Liver (tissue), 9 donors: ENCODE measurements around the gene PEX14. TPM values are rescaled to one million over a fixed set of nuclear protein-coding genes. Genes with fewer than 3 reads are reported as not detected.

Experiments used
- DNase-seq: peaks from one replicate; pipeline ENCODE4 v3.0.0-alpha.2; 2017; ENCODE audit warnings: low spot score
- H3K27ac ChIP-seq, 2 donors: one replicate each; pipeline ENCODE4 v1.7.0; 2013; ENCODE audit warnings: inconsistent platforms in 2 of 2, low read length in 2 of 2, control low read depth in 1 of 2, low read depth in 1 of 2, mild to moderate bottlenecking in 1 of 2
- H3K27me3 ChIP-seq, 4 donors: one replicate each; pipeline versions ENCODE4 v1.6.1 to v1.7.0; 2013; ENCODE audit warnings: low read length in 3 of 4, inconsistent platforms in 1 of 4, mild to moderate bottlenecking in 1 of 4, moderate library complexity in 1 of 4; ENCODE audit not compliant: control insufficient read depth in 4 of 4, insufficient read depth in 4 of 4
- H3K36me3 ChIP-seq, 4 donors: one replicate each; pipeline versions ENCODE4 v1.6.1 to v1.7.0; 2013; ENCODE audit warnings: low read length in 3 of 4, mild to moderate bottlenecking in 3 of 4, low read depth in 1 of 4, moderate library complexity in 1 of 4; ENCODE audit not compliant: control insufficient read depth in 4 of 4, insufficient read depth in 3 of 4
- H3K4me1 ChIP-seq, 4 donors: one replicate each; pipeline versions ENCODE4 v1.6.1 to v1.7.0; 2013; ENCODE audit warnings: low read length in 3 of 4, mild to moderate bottlenecking in 3 of 4, moderate library complexity in 1 of 4; ENCODE audit not compliant: control insufficient read depth in 4 of 4, insufficient read depth in 4 of 4
- H3K4me3 ChIP-seq, 3 donors: one replicate each; pipeline versions ENCODE4 v1.6.1 to v1.7.0; 2013; ENCODE audit warnings: low read length in 3 of 3, control low read depth in 1 of 3, low read depth in 1 of 3, mild to moderate bottlenecking in 1 of 3
- H3K9ac ChIP-seq, 2 donors: one replicate each; pipeline ENCODE4 v1.7.0; 2013; ENCODE audit warnings: low read length in 2 of 2, mild to moderate bottlenecking in 2 of 2, moderate library complexity in 2 of 2, control low read depth in 1 of 2, low read depth in 1 of 2
- H3K9me3 ChIP-seq, 4 donors: one replicate each; pipeline versions ENCODE4 v1.6.1 to v1.7.0; 2013; ENCODE audit warnings: low read length in 3 of 4; ENCODE audit not compliant: control insufficient read depth in 4 of 4
- ATF3 ChIP-seq: IDR thresholded peaks from 2 replicates; pipeline ENCODE4 v1.6.1; 2016; ENCODE audit warnings: antibody characterized with exemption
- EGR1 ChIP-seq, 2 donors: IDR thresholded peaks; 2 replicates each; pipeline ENCODE4 v1.6.1; 2016 to 2018; ENCODE audit warnings: antibody characterized with exemption in 2 of 2, low read depth in 2 of 2
- FOXA1 ChIP-seq: IDR thresholded peaks from 2 replicates; pipeline ENCODE4 v1.6.1; 2016; ENCODE audit warnings: antibody characterized with exemption
- FOXA2 ChIP-seq: IDR thresholded peaks from 2 replicates; pipeline ENCODE4 v1.6.1; 2016; ENCODE audit warnings: antibody characterized with exemption
- GABPA ChIP-seq, 2 donors: IDR thresholded peaks in 1 of 2; conservative IDR thresholded peaks in 1 of 2; 2 replicates each; pipeline ENCODE4 v1.6.1; 2016; ENCODE audit warnings: antibody characterized with exemption in 2 of 2, mild to moderate bottlenecking in 1 of 2, moderate library complexity in 1 of 2
- HNF4A ChIP-seq, 2 donors: conservative IDR thresholded peaks; 2 replicates each; pipeline ENCODE4 v1.6.1; 2016; ENCODE audit warnings: antibody characterized with exemption in 2 of 2, mild to moderate bottlenecking in 2 of 2
- HNF4G ChIP-seq: IDR thresholded peaks from 2 replicates; pipeline ENCODE4 v1.6.1; 2016; ENCODE audit warnings: antibody characterized with exemption
- JUND ChIP-seq, 2 donors: IDR thresholded peaks; 2 replicates each; pipeline ENCODE4 v1.6.1; 2016; ENCODE audit warnings: antibody characterized with exemption in 2 of 2
- NR2F2 ChIP-seq: IDR thresholded peaks from 2 replicates; pipeline ENCODE4 v1.6.1; 2016; ENCODE audit warnings: antibody characterized with exemption
- RAD21 ChIP-seq, 2 donors: IDR thresholded peaks; 2 replicates each; pipeline ENCODE4 v1.6.1; 2016; ENCODE audit warnings: antibody characterized with exemption in 2 of 2, mild to moderate bottlenecking in 2 of 2
- REST ChIP-seq: IDR thresholded peaks from 2 replicates; pipeline ENCODE4 v1.6.1; 2016; ENCODE audit warnings: antibody characterized with exemption, mild to moderate bottlenecking
- RXRA ChIP-seq, 2 donors: IDR thresholded peaks; 2 replicates each; pipeline ENCODE4 v1.6.1; 2017 to 2018; ENCODE audit warnings: antibody characterized with exemption in 2 of 2, mild to moderate bottlenecking in 1 of 2
- SP1 ChIP-seq: IDR thresholded peaks from 2 replicates; pipeline ENCODE4 v1.6.1; 2018; ENCODE audit warnings: antibody characterized with exemption, mild to moderate bottlenecking
- TAF1 ChIP-seq: conservative IDR thresholded peaks from 2 replicates; pipeline ENCODE4 v1.6.1; 2016; ENCODE audit warnings: antibody characterized with exemption, mild to moderate bottlenecking
- YY1 ChIP-seq: IDR thresholded peaks from 2 replicates; pipeline ENCODE4 v1.6.1; 2016; ENCODE audit warnings: antibody characterized with exemption, mild to moderate bottlenecking
- WGBS: extraction: QIAGEN DNeasy Blood & Tissue Kit; methylation state at CpG from one replicate; pipeline ENCODE4 v1.1.7; 2013; 5-methylcytosine and 5-hydroxymethylcytosine counted together
- polyA plus RNA-seq, 2 donors: library from polyadenylated mRNA; stranded (reverse) in 1 of 2; unstranded in 1 of 2; fragments of 200-250 nt in 1 of 2; fragments of >200 nt in 1 of 2; fragmentation: Nextera tagmentation in 1 of 2; extraction: Ambion mirVana in 1 of 2; gene quantifications; one replicate each; pipeline versions ENCODE4 v1.2.1 to v1.2.3, GENCODE V29; 2013 to 2015
- total RNA-seq, 2 donors: library from RNA; depleted of rRNA; stranded (reverse); fragments of >200 nt; gene quantifications; one replicate each; pipeline ENCODE4 v1.2.3, GENCODE V29; 2014
- TF ChIP-seq, protein P1 (sequence below): IDR thresholded peaks from 2 replicates; pipeline ENCODE4 v1.6.1; 2016; ENCODE audit warnings: antibody characterized with exemption
- TF ChIP-seq, protein P2 (sequence below): IDR thresholded peaks from 2 replicates; pipeline ENCODE4 v1.6.1; 2016; ENCODE audit warnings: antibody characterized with exemption
- TF ChIP-seq, protein P3 (sequence below): fragments of 150-350 bp; IDR thresholded peaks from 2 replicates; pipeline ENCODE4 v1.5.1; 2017; ENCODE audit warnings: improper control_type of control experiment, low read depth, low read length; ENCODE audit not compliant: missing input control
- donor health status: healthy.
- donor health status: healthy.
- donor health status: healthy.
- donor health status: healthy.
- donor health status: healthy.

PEX14 gene
- total and polyA plus RNA-seq, 4 donors = 7.1 to 16.1 (median 11.7) TPM

- TF ChIP-seq, protein P1, sequence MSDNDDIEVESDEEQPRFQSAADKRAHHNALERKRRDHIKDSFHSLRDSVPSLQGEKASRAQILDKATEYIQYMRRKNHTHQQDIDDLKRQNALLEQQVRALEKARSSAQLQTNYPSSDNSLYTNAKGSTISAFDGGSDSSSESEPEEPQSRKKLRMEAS = no peak
- TF ChIP-seq SP1 (peak; percentile 24), ATF3 (no peak), RXRA (IDR thresholded peaks at IDR 0.05) (peak; percentile 16 to 46), GABPA (IDR thresholded peaks at IDR 0.05 in 1 of 2, conservative IDR thresholded peaks at IDR 0.05 in 1 of 2) (no peak)
Measured at GRCh38 chr1:10624256-10625050, 149.7 kb downstream of the PEX14 start (continued).

DNA sequence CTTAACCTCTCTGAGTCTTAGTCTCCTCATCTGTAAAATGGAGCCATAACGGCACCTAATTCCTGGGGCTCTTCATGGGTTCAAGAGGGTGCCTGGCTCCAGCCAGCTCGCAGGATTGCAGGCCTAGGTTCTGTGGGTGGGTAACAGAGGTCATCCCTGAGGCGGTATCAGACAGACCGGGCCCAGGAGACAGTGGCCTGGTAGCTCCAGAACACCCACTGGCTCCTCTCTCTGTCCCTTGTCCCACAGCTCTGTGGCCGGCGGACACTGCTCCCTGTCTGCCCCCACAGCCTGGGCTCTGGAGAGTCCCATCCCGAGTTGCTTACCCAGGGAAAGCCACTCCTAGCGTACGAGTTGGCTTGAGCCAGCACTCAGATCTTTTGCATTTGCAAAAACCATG lies 150.3 kb downstream of the PEX14 start:
- H3K36me3 ChIP-seq = peaks cover 0 to 10% (median 7%) of the 10 kb centered on the region in 4 donors
- no peaks in the 10 kb centered on the region for H3K9me3 ChIP-seq
- TF ChIP-seq RAD21 (IDR thresholded peaks at IDR 0.05) (no peak), FOXA1 (no peak), JUND (IDR thresholded peaks at IDR 0.05) (no peak), TAF1 (no peak), EGR1 (IDR thresholded peaks at IDR 0.05; ENCODE audit: low read depth in 2 of 2) (no peak), REST (no peak), GABPA (IDR thresholded peaks at IDR 0.05 in 1 of 2, conservative IDR thresholded peaks at IDR 0.05 in 1 of 2) (no peak), ATF3 (no peak), HNF4A (conservative IDR thresholded peaks at IDR 0.05) (no peak)
- TF ChIP-seq, protein P2, sequence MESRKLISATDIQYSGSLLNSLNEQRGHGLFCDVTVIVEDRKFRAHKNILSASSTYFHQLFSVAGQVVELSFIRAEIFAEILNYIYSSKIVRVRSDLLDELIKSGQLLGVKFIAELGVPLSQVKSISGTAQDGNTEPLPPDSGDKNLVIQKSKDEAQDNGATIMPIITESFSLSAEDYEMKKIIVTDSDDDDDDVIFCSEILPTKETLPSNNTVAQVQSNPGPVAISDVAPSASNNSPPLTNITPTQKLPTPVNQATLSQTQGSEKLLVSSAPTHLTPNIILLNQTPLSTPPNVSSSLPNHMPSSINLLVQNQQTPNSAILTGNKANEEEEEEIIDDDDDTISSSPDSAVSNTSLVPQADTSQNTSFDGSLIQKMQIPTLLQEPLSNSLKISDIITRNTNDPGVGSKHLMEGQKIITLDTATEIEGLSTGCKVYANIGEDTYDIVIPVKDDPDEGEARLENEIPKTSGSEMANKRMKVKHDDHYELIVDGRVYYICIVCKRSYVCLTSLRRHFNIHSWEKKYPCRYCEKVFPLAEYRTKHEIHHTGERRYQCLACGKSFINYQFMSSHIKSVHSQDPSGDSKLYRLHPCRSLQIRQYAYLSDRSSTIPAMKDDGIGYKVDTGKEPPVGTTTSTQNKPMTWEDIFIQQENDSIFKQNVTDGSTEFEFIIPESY = no peak
- no peak overlapping the region for H3K4me3 ChIP-seq
- no peaks in the 10 kb centered on the region for H3K27me3 ChIP-seq
- H3K9ac ChIP-seq = no peak overlapping the region
- 95% methylated on average over 9 of the region's 9 CpGs for WGBS
- peaks cover 10 to 41% (median 18%) of the 10 kb centered on the region in 4 donors for H3K4me1 ChIP-seq
- DNase-seq = no peak
- no peak overlapping the region for H3K27ac ChIP-seq

- WGBS = 97% methylated on average over 10 of the region's 10 CpGs
- H3K4me1 ChIP-seq = peaks cover 10 to 41% (median 18%) of the 10 kb centered on the region in 4 donors
- no peak overlapping the region for H3K9ac ChIP-seq
- no peak overlapping the region for H3K27ac ChIP-seq
- H3K4me3 ChIP-seq = no peak overlapping the region
- DNase-seq = no peak
- H3K36me3 ChIP-seq = peaks cover 0 to 10% (median 8%) of the 10 kb centered on the region in 4 donors
- H3K9me3 ChIP-seq = no peaks in the 10 kb centered on the region
- H3K27me3 ChIP-seq = no peaks in the 10 kb centered on the region
- no peak for TF ChIP-seq FOXA1
- no peak for TF ChIP-seq HNF4G
- TF ChIP-seq, protein P1 = no peak
- TF ChIP-seq TAF1 = no peak
- TF ChIP-seq, protein P3, sequence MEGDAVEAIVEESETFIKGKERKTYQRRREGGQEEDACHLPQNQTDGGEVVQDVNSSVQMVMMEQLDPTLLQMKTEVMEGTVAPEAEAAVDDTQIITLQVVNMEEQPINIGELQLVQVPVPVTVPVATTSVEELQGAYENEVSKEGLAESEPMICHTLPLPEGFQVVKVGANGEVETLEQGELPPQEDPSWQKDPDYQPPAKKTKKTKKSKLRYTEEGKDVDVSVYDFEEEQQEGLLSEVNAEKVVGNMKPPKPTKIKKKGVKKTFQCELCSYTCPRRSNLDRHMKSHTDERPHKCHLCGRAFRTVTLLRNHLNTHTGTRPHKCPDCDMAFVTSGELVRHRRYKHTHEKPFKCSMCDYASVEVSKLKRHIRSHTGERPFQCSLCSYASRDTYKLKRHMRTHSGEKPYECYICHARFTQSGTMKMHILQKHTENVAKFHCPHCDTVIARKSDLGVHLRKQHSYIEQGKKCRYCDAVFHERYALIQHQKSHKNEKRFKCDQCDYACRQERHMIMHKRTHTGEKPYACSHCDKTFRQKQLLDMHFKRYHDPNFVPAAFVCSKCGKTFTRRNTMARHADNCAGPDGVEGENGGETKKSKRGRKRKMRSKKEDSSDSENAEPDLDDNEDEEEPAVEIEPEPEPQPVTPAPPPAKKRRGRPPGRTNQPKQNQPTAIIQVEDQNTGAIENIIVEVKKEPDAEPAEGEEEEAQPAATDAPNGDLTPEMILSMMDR = no peak
- TF ChIP-seq YY1 = no peak
- TF ChIP-seq HNF4A (conservative IDR thresholded peaks at IDR 0.05) = no peak
- no peak for TF ChIP-seq RAD21 (IDR thresholded peaks at IDR 0.05)
- no peak for TF ChIP-seq JUND (IDR thresholded peaks at IDR 0.05)
- TF ChIP-seq GABPA (IDR thresholded peaks at IDR 0.05 in 1 of 2, conservative IDR thresholded peaks at IDR 0.05 in 1 of 2) = no peak
- TF ChIP-seq FOXA2 = no peak
- TF ChIP-seq EGR1 (IDR thresholded peaks at IDR 0.05; ENCODE audit: low read depth in 2 of 2) = no peak
- no peak for TF ChIP-seq NR2F2
- TF ChIP-seq RXRA (IDR thresholded peaks at IDR 0.05) = no peak
- TF ChIP-seq, protein P2 = no peak
Measured at GRCh38 chr1:10625554-10625953, 150.8 kb downstream of the PEX14 start.
